C4-2B (cell line): ENCODE results near the gene HIPK1.

Experiments
- CTCF ChIP-seq: fragments of 450-650 bp; conservative IDR thresholded peaks from 2 replicates; pipeline ENCODE4 v1.5.1; 2017; ENCODE audit warnings: mild to moderate bottlenecking
- ZFX ChIP-seq: fragments of 450-650 bp; IDR thresholded peaks from 2 replicates; pipeline ENCODE4 v1.6.1; 2017

- no peak for TF ChIP-seq CTCF
- TF ChIP-seq ZFX, result no peak
Measured at GRCh38 chr1:113898241-113898814, 30.8 kb upstream of the HIPK1 start.
